Mesenchymal stem cell (in vitro differentiated cells and primary cell): Measurements from ENCODE around the gene PRKCA.

Experiments
- DNase-seq: peaks from one replicate; pipeline ENCODE4 v3.0.0-alpha.2; 2013
- H2AFZ ChIP-seq: one replicate; pipeline ENCODE4 v1.6.1; 2013; ENCODE audit warnings: low read depth, mild to moderate bottlenecking, control low read depth, inconsistent platforms, low read length, moderate library complexity
- H2AK5ac ChIP-seq: 2 replicates; pipeline ENCODE4 v1.6.1; 2013; ENCODE audit warnings: low read length, moderate library complexity, mild to moderate bottlenecking, inconsistent platforms; ENCODE audit not compliant: severe bottlenecking
- H2BK120ac ChIP-seq: one replicate; pipeline ENCODE4 v1.6.1; 2013; ENCODE audit warnings: low read depth, mild to moderate bottlenecking, inconsistent platforms, low read length, moderate library complexity
- H2BK12ac ChIP-seq, 2 experiments: one replicate each; pipeline ENCODE4 v1.6.1; 2013; ENCODE audit warnings: inconsistent platforms in 2 of 2, low read length in 2 of 2, mild to moderate bottlenecking in 2 of 2, moderate library complexity in 2 of 2, control low read depth in 1 of 2
- H2BK15ac ChIP-seq: one replicate; pipeline ENCODE4 v1.6.1; 2013; ENCODE audit warnings: mild to moderate bottlenecking, low read depth, inconsistent platforms; ENCODE audit not compliant: poor library complexity, severe bottlenecking
- H2BK5ac ChIP-seq: 2 replicates; pipeline ENCODE4 v1.6.1; 2013; ENCODE audit warnings: low read depth, mild to moderate bottlenecking, low read length, control low read depth, inconsistent platforms; ENCODE audit not compliant: poor library complexity, severe bottlenecking
- H3K14ac ChIP-seq, 2 experiments: one replicate each; pipeline ENCODE4 v1.6.1; 2013; ENCODE audit warnings: inconsistent platforms in 2 of 2, low read length in 2 of 2, control low read depth in 1 of 2, mild to moderate bottlenecking in 1 of 2, moderate library complexity in 1 of 2
- H3K18ac ChIP-seq, 2 experiments: one replicate each; pipeline ENCODE4 v1.6.1; 2013; ENCODE audit warnings: inconsistent platforms in 2 of 2, low read length in 2 of 2, control low read depth in 1 of 2, low read depth in 1 of 2, mild to moderate bottlenecking in 1 of 2
- H3K23ac ChIP-seq, 2 experiments: one replicate each; pipeline ENCODE4 v1.6.1; 2013; ENCODE audit warnings: inconsistent platforms in 2 of 2, low read length in 2 of 2, mild to moderate bottlenecking in 2 of 2, moderate library complexity in 2 of 2, control low read depth in 1 of 2
- H3K27ac ChIP-seq: 2 replicates; pipeline ENCODE4 v1.5.1; 2013; ENCODE audit warnings: mild to moderate bottlenecking, moderate library complexity, low read length, control low read depth, inconsistent platforms; ENCODE audit not compliant: poor library complexity, severe bottlenecking
- H3K27me3 ChIP-seq, 2 experiments: 2 replicates each; pipeline versions ENCODE4 v1.6.1 to v1.7.0; 2013; ENCODE audit warnings: low read length in 2 of 2, mild to moderate bottlenecking in 2 of 2, moderate library complexity in 2 of 2, control low read depth in 1 of 2, inconsistent platforms in 1 of 2; ENCODE audit not compliant: control insufficient read depth in 1 of 2, insufficient read depth in 1 of 2
- H3K36me3 ChIP-seq, 2 experiments: 2 replicates each; pipeline versions ENCODE4 v1.6.1 to v1.7.0; 2013; ENCODE audit warnings: low read length in 2 of 2, control low read depth in 1 of 2, inconsistent platforms in 1 of 2, low read depth in 1 of 2, mild to moderate bottlenecking in 1 of 2; ENCODE audit not compliant: insufficient read depth in 2 of 2, control insufficient read depth in 1 of 2
- H3K4ac ChIP-seq, 2 experiments: one replicate each; pipeline ENCODE4 v1.6.1; 2013; ENCODE audit warnings: inconsistent platforms in 2 of 2, low read length in 2 of 2, mild to moderate bottlenecking in 2 of 2, moderate library complexity in 2 of 2, control low read depth in 1 of 2, low read depth in 1 of 2
- H3K4me1 ChIP-seq: 2 replicates; pipeline ENCODE4 v1.6.1; 2013; ENCODE audit warnings: low read depth, low read length, control low read depth; ENCODE audit not compliant: control insufficient read depth, insufficient read depth
- H3K4me2 ChIP-seq: 2 replicates; pipeline ENCODE4 v1.6.1; 2013; ENCODE audit warnings: low read length, mild to moderate bottlenecking, inconsistent platforms; ENCODE audit not compliant: poor library complexity, severe bottlenecking
- H3K4me3 ChIP-seq, 2 experiments: 2 replicates each; pipeline versions ENCODE4 v1.5.1 to v1.7.0; 2013; ENCODE audit warnings: low read length in 2 of 2, mild to moderate bottlenecking in 2 of 2, control low read depth in 1 of 2, low read depth in 1 of 2; ENCODE audit not compliant: insufficient read depth in 1 of 2
- H3K79me1 ChIP-seq: replicated peaks from 2 replicates; pipeline ENCODE4 v1.6.1; 2013; ENCODE audit warnings: mild to moderate bottlenecking, control low read depth, low read length, inconsistent platforms; ENCODE audit not compliant: poor library complexity, severe bottlenecking
- H3K9ac ChIP-seq: 2 replicates; pipeline ENCODE4 v1.7.0; 2013; ENCODE audit warnings: mild to moderate bottlenecking, low read length, moderate library complexity
- H3K9me3 ChIP-seq: 2 replicates; pipeline ENCODE4 v1.7.0; 2013; ENCODE audit warnings: mild to moderate bottlenecking, low read length; ENCODE audit not compliant: control insufficient read depth
- H4K8ac ChIP-seq: one replicate; pipeline ENCODE4 v1.6.1; 2013; ENCODE audit warnings: inconsistent platforms, mild to moderate bottlenecking, low read length, moderate library complexity
- H4K91ac ChIP-seq: one replicate; pipeline ENCODE4 v1.6.1; 2013; ENCODE audit warnings: mild to moderate bottlenecking, low read length, inconsistent platforms
- WGBS: methylation state at CpG from one replicate; pipeline ENCODE4 v1.1.7; 2013; ENCODE audit warnings: mixed read lengths; 5-methylcytosine and 5-hydroxymethylcytosine counted together

The PRKCA gene

GRCh38 chr17:66480802-66481201, 178.4 kb downstream of the PRKCA start:
- H2BK120ac ChIP-seq = no peak overlapping the region
- peak overlapping the region in 1 of 2 experiments; percentile 44 for H3K4ac ChIP-seq
- no peak overlapping the region for H2AFZ ChIP-seq
- H2AK5ac ChIP-seq = no peak overlapping the region
- H3K9me3 ChIP-seq = no peaks in the 10 kb centered on the region
- H3K4me1 ChIP-seq = peaks cover 7% of the 10 kb centered on the region
- WGBS = 96% methylated on average over 7 of the region's 7 CpGs
- H2BK5ac ChIP-seq = no peak overlapping the region
- H3K4me2 ChIP-seq = no peak overlapping the region
- no peak overlapping the region for H2BK15ac ChIP-seq
- H3K14ac ChIP-seq = no peak overlapping the region
- no peak overlapping the region for H2BK12ac ChIP-seq
- no peak overlapping the region for H3K27ac ChIP-seq
- H4K8ac ChIP-seq = no peak overlapping the region
- peaks cover 0 to 2% of the 10 kb centered on the region in 2 experiments for H3K36me3 ChIP-seq
- H3K18ac ChIP-seq = no peak overlapping the region
- no peak overlapping the region for H3K23ac ChIP-seq
- peaks cover 26% of the 10 kb centered on the region for H3K79me1 ChIP-seq
- H3K9ac ChIP-seq = no peak overlapping the region
- H3K4me3 ChIP-seq = no peak overlapping the region
- H4K91ac ChIP-seq = no peak overlapping the region
- DNase-seq = no peak
- no peaks in the 10 kb centered on the region for H3K27me3 ChIP-seq

- Histone ChIP-seq H3K36me3 (peaks cover 0 to under 1% of the 10 kb centered on the region in 2 experiments), H3K9me3 (no peaks in the 10 kb centered on the region), H3K4me3 (no peak overlapping the region), H3K4ac (no peak overlapping the region), H2BK15ac (no peak overlapping the region), H3K9ac (no peak overlapping the region), H4K91ac (no peak overlapping the region), H4K8ac (no peak overlapping the region), H3K79me1 (peaks cover 24% of the 10 kb centered on the region), H2BK120ac (no peak overlapping the region), H2AFZ (no peak overlapping the region), H3K14ac (no peak overlapping the region), H2BK5ac (no peak overlapping the region), H3K27ac (no peak overlapping the region), H3K27me3 (no peaks in the 10 kb centered on the region), H3K4me1 (peaks cover 4% of the 10 kb centered on the region), H3K23ac (no peak overlapping the region), H3K18ac (no peak overlapping the region), H3K4me2 (no peak overlapping the region), H2BK12ac (no peak overlapping the region), H2AK5ac (peak overlapping the region; percentile 31)
- DNase-seq = no peak
- WGBS = 95% methylated on average over 8 of the region's 8 CpGs
Measured at GRCh38 chr17:66481271-66481670, 178.9 kb downstream of the PRKCA start.

- Histone ChIP-seq H3K9ac (no peak overlapping the region), H4K8ac (no peak overlapping the region), H2BK120ac (no peak overlapping the region), H3K79me1 (peaks cover 26% of the 10 kb centered on the region), H2AK5ac (no peak overlapping the region), H3K36me3 (no peaks in the 10 kb centered on the region), H2AFZ (no peak overlapping the region), H3K4me3 (no peak overlapping the region), H3K9me3 (no peaks in the 10 kb centered on the region), H3K4ac (no peak overlapping the region), H3K27me3 (no peaks in the 10 kb centered on the region), H2BK12ac (no peak overlapping the region), H3K4me1 (peaks cover 3% of the 10 kb centered on the region), H4K91ac (no peak overlapping the region), H3K23ac (no peak overlapping the region), H3K4me2 (no peak overlapping the region), H3K18ac (no peak overlapping the region), H3K14ac (no peak overlapping the region), H2BK5ac (no peak overlapping the region), H2BK15ac (no peak overlapping the region), H3K27ac (no peak overlapping the region)
- WGBS = 94% methylated on average over 7 of the region's 8 CpGs
- DNase-seq = no peak
Measured at GRCh38 chr17:66483906-66484305, 181.5 kb downstream of the PRKCA start.

- H2BK5ac ChIP-seq = no peak overlapping the region
- no peak overlapping the region for H2AK5ac ChIP-seq
- H3K23ac ChIP-seq = peak overlapping the region in 1 of 2 experiments; percentile 27
- WGBS = 68% methylated on average over 6 of the region's 9 CpGs
- H3K27me3 ChIP-seq = no peaks in the 10 kb centered on the region
- no peak overlapping the region for H3K27ac ChIP-seq
- no peak overlapping the region for H3K9ac ChIP-seq
- no peak overlapping the region for H3K4me3 ChIP-seq
- peak overlapping the region; percentile 35 for H4K8ac ChIP-seq
- no peaks in the 10 kb centered on the region for H3K9me3 ChIP-seq
- H3K14ac ChIP-seq = no peak overlapping the region
- H3K4me2 ChIP-seq = no peak overlapping the region
- H3K36me3 ChIP-seq = no peaks in the 10 kb centered on the region
- peaks cover 3% of the 10 kb centered on the region for H3K4me1 ChIP-seq
- no peak overlapping the region for H3K18ac ChIP-seq
- H3K79me1 ChIP-seq = peaks cover 23% of the 10 kb centered on the region
- no peak overlapping the region for H2BK15ac ChIP-seq
- H2BK12ac ChIP-seq = no peak overlapping the region
- H2AFZ ChIP-seq = no peak overlapping the region
- DNase-seq = no peak
- H3K4ac ChIP-seq = peak overlapping the region in 1 of 2 experiments; percentile 40
- H4K91ac ChIP-seq = no peak overlapping the region
- H2BK120ac ChIP-seq = no peak overlapping the region
Measured at GRCh38 chr17:66485309-66485947, 183.0 kb downstream of the PRKCA start.
